SK-N-SH (cell line): ENCODE measurements around the gene B3GNT7.

Experiments used
- EP300 ChIP-seq, 2 experiments: IDR thresholded peaks; 2 replicates each; pipeline versions ENCODE4 v1.4.0 to v1.6.1; 2012; ENCODE audit warnings: borderline replicate concordance in 1 of 2, low read depth in 1 of 2, low read length in 1 of 2
- EZH2phosphoT487 ChIP-seq: fragments of 200-600 bp; sonication (generic); IDR thresholded peaks from 2 replicates; pipeline ENCODE4 v1.6.1; 2017; ENCODE audit warnings: low read depth, mixed run types, mild to moderate bottlenecking, antibody characterized with exemption, moderate library complexity, borderline replicate concordance
- FOXJ3 ChIP-seq: sonication (generic); formaldehyde crosslinking; IDR thresholded peaks from 2 replicates; pipeline ENCODE4 v1.5.1; 2020; ENCODE audit warnings: mild to moderate bottlenecking, missing genetic modification reagents
- FOXM1 ChIP-seq: IDR thresholded peaks from 2 replicates; pipeline ENCODE4 v1.4.0; 2012; ENCODE audit warnings: low read depth, mild to moderate bottlenecking
- GABPA ChIP-seq: IDR thresholded peaks from 2 replicates; pipeline ENCODE4 v1.4.0; 2012; ENCODE audit warnings: low read depth, mild to moderate bottlenecking
- MXI1 ChIP-seq: IDR thresholded peaks from 2 replicates; pipeline ENCODE4 v1.6.1; 2012; ENCODE audit warnings: mild to moderate bottlenecking, low read depth, low read length, improper control_type of control experiment
- NRF1 ChIP-seq: IDR thresholded peaks from 2 replicates; pipeline ENCODE4 v1.6.1; 2012; ENCODE audit warnings: low read depth, mild to moderate bottlenecking, low read length
- POLR2AphosphoS5 ChIP-seq: IDR thresholded peaks from 2 replicates; pipeline ENCODE4 v1.6.1; 2012; ENCODE audit warnings: low read depth, low read length
- RAD21 ChIP-seq: IDR thresholded peaks from 2 replicates; pipeline ENCODE4 v1.6.1; 2012; ENCODE audit warnings: mild to moderate bottlenecking, low read length
- REST ChIP-seq: IDR thresholded peaks from 2 replicates; pipeline ENCODE4 v1.6.1; 2012; ENCODE audit warnings: mild to moderate bottlenecking, low read depth, low read length, moderate library complexity
- RFX5 ChIP-seq: IDR thresholded peaks from 2 replicates; pipeline ENCODE4 v1.6.1; 2012; ENCODE audit warnings: mild to moderate bottlenecking, improper control_type of control experiment, low read length
- TAF1 ChIP-seq: IDR thresholded peaks from 2 replicates; pipeline ENCODE4 v1.6.1; 2012; ENCODE audit warnings: low read depth, mild to moderate bottlenecking, low read length, moderate library complexity, borderline replicate concordance
- TF ChIP-seq, protein P1 (sequence below): fragments of 200-600 bp; sonication (generic); IDR thresholded peaks from 2 replicates; pipeline ENCODE4 v1.6.1; 2017; ENCODE audit warnings: antibody characterized with exemption, mild to moderate bottlenecking, moderate library complexity

GRCh38 chr2:231376857-231377256 lies 18.7 kb upstream of the B3GNT7 start:
- TF ChIP-seq, protein P1, sequence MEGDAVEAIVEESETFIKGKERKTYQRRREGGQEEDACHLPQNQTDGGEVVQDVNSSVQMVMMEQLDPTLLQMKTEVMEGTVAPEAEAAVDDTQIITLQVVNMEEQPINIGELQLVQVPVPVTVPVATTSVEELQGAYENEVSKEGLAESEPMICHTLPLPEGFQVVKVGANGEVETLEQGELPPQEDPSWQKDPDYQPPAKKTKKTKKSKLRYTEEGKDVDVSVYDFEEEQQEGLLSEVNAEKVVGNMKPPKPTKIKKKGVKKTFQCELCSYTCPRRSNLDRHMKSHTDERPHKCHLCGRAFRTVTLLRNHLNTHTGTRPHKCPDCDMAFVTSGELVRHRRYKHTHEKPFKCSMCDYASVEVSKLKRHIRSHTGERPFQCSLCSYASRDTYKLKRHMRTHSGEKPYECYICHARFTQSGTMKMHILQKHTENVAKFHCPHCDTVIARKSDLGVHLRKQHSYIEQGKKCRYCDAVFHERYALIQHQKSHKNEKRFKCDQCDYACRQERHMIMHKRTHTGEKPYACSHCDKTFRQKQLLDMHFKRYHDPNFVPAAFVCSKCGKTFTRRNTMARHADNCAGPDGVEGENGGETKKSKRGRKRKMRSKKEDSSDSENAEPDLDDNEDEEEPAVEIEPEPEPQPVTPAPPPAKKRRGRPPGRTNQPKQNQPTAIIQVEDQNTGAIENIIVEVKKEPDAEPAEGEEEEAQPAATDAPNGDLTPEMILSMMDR = no peak
- TF ChIP-seq FOXJ3 (CRISPR knock-in tag) = no peak
- no peak for TF ChIP-seq NRF1
- no peak for TF ChIP-seq RFX5
- no peak for TF ChIP-seq EP300 (IDR thresholded peaks at IDR 0.05; ENCODE audit: borderline replicate concordance in 1 of 2, low read depth in 1 of 2, low read length in 1 of 2)
- no peak for TF ChIP-seq MXI1
- no peak for TF ChIP-seq GABPA
- TF ChIP-seq REST = no peak
- no peak for TF ChIP-seq RAD21
- TF ChIP-seq FOXM1 = no peak
- no peak for TF ChIP-seq TAF1
- TF ChIP-seq POLR2AphosphoS5 = no peak
- TF ChIP-seq EZH2phosphoT487 = no peak
